Dendritic cell treated with granulocyte-macrophage colony-stimulating factor and Interleukin-4, amounts not matched to agents 40 ng/mL and 50 ng/mL, for 4 days (primary cell): ENCODE data around the gene C8G.

Source experiments
- H3K27ac Mint-ChIP-seq: one replicate; pipeline ENCODE4 v1.8.0; 2022; ENCODE audit warnings: mild to moderate bottlenecking, mixed read lengths
- H3K27me3 Mint-ChIP-seq: one replicate; pipeline ENCODE4 v1.8.0; 2022; ENCODE audit warnings: mild to moderate bottlenecking, mixed read lengths
- H3K36me3 Mint-ChIP-seq: one replicate; pipeline ENCODE4 v1.8.0; 2022; ENCODE audit warnings: low read depth, mixed read lengths
- H3K4me1 Mint-ChIP-seq: one replicate; pipeline ENCODE4 v1.8.0; 2022; ENCODE audit warnings: low read depth, mixed read lengths
- H3K4me3 Mint-ChIP-seq: one replicate; pipeline ENCODE4 v1.8.0; 2022; ENCODE audit warnings: mild to moderate bottlenecking, moderate library complexity, mixed read lengths
- H3K9me3 Mint-ChIP-seq: one replicate; pipeline ENCODE4 v1.8.0; 2022; ENCODE audit warnings: mixed read lengths
- intact Hi-C: fragments of 100-400 bp; cut with micrococcal nuclease; formaldehyde crosslinking; loops from one replicate; pipeline ENCODE4 v1.15.0; 2022

C8G gene

DNA sequence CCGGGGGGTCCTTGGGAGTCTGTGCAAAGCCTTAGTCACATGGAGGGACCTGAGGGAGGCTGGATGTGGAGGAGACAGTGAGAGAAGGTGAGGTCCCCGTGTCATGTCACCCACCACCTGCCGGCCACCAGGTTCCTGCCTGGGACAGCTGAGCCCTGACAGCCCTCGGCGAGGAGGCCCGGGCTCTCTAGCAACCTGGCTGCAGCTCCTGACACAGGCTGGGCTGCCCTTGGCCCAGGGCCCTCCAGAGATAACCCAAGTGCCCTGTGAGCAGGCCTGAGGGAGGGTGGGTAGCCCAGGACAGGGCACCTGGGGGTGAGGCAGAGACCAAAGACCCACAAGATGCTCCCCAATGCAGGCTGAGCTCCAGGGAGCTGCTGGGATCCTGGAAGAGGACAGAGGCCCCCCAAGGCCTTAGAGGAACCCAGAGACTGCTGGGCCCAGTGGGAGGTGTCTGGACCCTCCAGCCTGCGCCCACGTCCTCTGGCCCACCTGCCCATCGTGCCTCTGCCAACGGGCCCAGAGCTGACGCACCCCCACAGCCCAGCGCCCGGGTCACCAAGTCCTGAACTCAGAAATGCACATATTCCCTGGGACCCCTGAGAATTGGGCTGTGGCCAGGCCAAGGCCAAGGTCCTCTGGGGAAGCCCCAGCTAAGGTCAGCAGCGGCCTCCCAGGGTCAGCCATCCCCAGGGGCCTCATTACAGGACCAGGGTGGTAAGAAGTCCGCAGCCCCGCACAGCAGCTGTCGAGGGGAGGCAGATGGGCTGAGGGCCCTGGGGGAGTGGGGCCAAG is 23.5 kb downstream of the C8G start:
- Mint-ChIP-seq H3K27me3 (peaks cover 41% of the 10 kb centered on the region), H3K36me3 (no peaks in the 10 kb centered on the region), H3K27ac (no peak overlapping the region), H3K9me3 (no peaks in the 10 kb centered on the region), H3K4me1 (peaks cover 20% of the 10 kb centered on the region), H3K4me3 (no peak overlapping the region)
- intact Hi-C loops = no loop called here

DNA sequence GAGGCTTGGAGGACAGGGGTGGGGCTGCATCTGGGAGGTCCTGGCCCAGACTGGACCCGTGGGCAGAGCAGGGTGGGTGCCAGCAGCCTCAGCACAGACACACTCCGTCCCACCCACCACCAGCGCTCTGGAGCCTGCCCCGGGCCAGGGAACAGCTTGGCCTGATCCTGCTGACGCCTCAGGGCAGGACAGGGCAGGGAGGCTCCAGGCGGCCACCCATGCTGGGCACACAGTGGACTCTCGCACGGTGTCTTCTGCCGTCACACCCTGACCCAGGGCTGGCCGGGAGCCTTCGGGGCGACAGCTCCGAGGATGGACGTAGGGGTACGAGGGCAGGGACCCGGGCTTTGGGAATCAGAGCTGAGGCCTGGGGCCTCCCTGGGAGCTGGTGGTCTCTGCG is 24.1 kb downstream of the C8G start:
- Mint-ChIP-seq H3K36me3 (no peaks in the 10 kb centered on the region), H3K27ac (no peak overlapping the region), H3K27me3 (peaks cover 42% of the 10 kb centered on the region), H3K4me3 (no peak overlapping the region), H3K9me3 (no peaks in the 10 kb centered on the region), H3K4me1 (peaks cover 19% of the 10 kb centered on the region)
- intact Hi-C loops = no loop called here

GRCh38 chr9:136969774-136970173 is 24.7 kb downstream of the C8G start:
- H3K27me3 Mint-ChIP-seq = peaks cover 45% of the 10 kb centered on the region
- intact Hi-C loops = no loop called here
- no peak overlapping the region for H3K27ac Mint-ChIP-seq

DNA sequence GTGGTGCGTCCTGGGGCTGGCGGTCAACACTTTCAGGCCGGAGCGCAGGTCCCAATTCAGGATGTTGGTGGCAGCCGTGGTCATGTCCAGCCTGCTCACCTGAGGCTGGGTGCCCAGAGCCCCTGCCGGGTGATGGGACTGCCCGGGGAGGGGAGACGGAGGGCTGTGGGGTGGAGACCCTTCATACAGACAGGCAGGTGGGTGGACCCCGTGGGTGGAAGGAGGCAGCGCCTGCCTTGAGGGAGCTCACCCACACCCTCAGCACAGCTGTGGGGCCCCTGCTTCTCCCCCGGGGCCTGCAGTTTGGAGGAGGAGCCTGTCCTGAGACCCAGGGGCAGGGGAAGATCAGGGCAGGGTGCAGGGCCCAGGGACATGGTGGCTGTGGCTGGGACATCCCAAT is 25.3 kb downstream of the C8G start:
- Mint-ChIP-seq H3K9me3 (no peaks in the 10 kb centered on the region), H3K27me3 (peaks cover 48% of the 10 kb centered on the region), H3K27ac (no peak overlapping the region), H3K4me1 (peaks cover 21% of the 10 kb centered on the region), H3K36me3 (no peaks in the 10 kb centered on the region), H3K4me3 (no peak overlapping the region)
- intact Hi-C loops = no loop called here

More at GRCh38 chr9:136969774-136970173, 24.7 kb downstream of the C8G start:
- H3K9me3 Mint-ChIP-seq = no peaks in the 10 kb centered on the region
- no peak overlapping the region for H3K4me3 Mint-ChIP-seq
- peaks cover 16% of the 10 kb centered on the region for H3K4me1 Mint-ChIP-seq
- H3K36me3 Mint-ChIP-seq = no peaks in the 10 kb centered on the region

DNA sequence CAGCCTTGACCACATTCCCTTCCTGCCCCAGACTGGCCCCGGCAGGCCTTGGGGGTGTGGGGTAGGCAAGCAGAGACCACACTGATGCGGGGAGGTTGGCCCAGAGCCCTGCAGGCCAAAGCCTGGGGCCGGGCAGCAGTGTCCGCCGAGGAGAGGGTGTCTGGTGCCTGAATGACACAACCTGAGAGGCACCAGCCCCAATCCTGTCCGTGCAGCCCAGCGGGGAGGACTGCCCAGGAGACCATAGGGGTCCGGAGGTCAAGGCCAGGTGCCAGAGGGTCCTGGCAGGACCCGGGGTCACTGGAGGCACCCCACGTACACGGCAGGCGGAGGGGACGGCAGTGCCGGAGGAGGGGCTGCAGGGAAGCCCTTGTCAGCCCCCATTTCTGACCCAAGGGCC is 26.7 kb downstream of the C8G start:
- H3K4me3 Mint-ChIP-seq = no peak overlapping the region
- peaks cover 49% of the 10 kb centered on the region for H3K27me3 Mint-ChIP-seq
- no peaks in the 10 kb centered on the region for H3K36me3 Mint-ChIP-seq
- H3K9me3 Mint-ChIP-seq = no peaks in the 10 kb centered on the region
- H3K4me1 Mint-ChIP-seq = peaks cover 23% of the 10 kb centered on the region
- no peak overlapping the region for H3K27ac Mint-ChIP-seq
- intact Hi-C loops = no loop called here

- H3K9me3 Mint-ChIP-seq = no peaks in the 10 kb centered on the region
- H3K4me3 Mint-ChIP-seq = no peak overlapping the region
- no peak overlapping the region for H3K27ac Mint-ChIP-seq
- H3K36me3 Mint-ChIP-seq = no peaks in the 10 kb centered on the region
- intact Hi-C loops = no loop called here
- peaks cover 50% of the 10 kb centered on the region for H3K27me3 Mint-ChIP-seq
- H3K4me1 Mint-ChIP-seq = peaks cover 26% of the 10 kb centered on the region
Measured at GRCh38 chr9:136972335-136972734, 27.3 kb downstream of the C8G start.

GRCh38 chr9:136972743-136973142 is 27.7 kb downstream of the C8G start:
- no peak overlapping the region for H3K27ac Mint-ChIP-seq
- H3K9me3 Mint-ChIP-seq = no peaks in the 10 kb centered on the region
- H3K36me3 Mint-ChIP-seq = no peaks in the 10 kb centered on the region
- intact Hi-C loops = no loop called here
- peaks cover 30% of the 10 kb centered on the region for H3K4me1 Mint-ChIP-seq
- H3K27me3 Mint-ChIP-seq = peaks cover 54% of the 10 kb centered on the region
- no peak overlapping the region for H3K4me3 Mint-ChIP-seq

DNA sequence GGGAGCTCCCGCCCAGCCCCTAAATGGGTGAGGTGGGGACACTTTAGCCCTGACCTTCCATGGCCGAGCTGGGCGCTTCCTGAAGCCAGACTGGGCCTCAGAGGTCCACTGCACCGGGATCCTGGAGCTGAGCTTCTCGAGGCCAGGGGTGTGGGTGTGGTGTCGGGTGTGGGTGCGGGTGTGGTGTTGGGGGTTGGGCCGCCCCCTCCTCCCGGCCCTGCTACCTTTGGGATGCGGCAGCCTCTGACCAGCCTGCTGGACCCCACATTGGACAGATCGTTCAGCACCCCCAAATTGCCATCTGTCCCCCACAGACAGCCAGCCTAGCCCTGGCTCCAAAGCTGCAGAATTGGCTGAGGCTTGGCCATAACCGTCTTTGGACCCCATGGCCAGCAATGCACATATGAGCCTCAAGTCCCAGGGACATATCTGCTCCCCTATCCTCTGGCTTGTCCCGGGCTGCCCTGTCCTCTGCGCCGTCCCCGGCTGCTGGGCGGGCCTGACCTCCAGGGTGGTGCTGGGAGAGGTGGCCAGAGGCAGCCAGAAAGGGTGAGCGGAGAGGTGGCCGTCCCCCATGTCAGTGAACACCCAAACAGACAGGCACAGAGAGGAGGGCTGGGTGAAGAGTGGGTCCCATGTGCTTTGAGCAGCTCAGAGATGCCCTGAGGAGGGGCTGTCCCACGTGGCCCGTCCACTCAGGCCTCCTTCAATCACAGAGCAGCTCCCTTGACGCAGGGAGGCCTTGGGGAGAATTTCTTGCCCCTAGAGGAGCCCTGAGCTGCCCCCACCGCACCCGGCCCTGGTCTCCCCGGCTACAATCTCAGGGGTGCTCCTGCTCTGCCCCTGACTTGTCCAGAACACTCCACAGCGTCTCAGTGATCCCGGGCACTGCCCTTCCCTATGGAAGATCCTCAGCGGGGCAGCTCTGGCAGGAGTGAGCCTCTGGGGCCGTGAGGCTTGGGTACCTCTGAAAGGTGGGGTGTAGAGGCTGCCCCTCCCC is 28.9 kb downstream of the C8G start:
- no peak overlapping the region for H3K4me3 Mint-ChIP-seq
- intact Hi-C loops = no loop called here
- peaks cover 54% of the 10 kb centered on the region for H3K27me3 Mint-ChIP-seq
- H3K9me3 Mint-ChIP-seq = no peaks in the 10 kb centered on the region
- H3K36me3 Mint-ChIP-seq = no peaks in the 10 kb centered on the region
- peaks cover 31% of the 10 kb centered on the region for H3K4me1 Mint-ChIP-seq
- peak overlapping the region; percentile 42 for H3K27ac Mint-ChIP-seq

DNA sequence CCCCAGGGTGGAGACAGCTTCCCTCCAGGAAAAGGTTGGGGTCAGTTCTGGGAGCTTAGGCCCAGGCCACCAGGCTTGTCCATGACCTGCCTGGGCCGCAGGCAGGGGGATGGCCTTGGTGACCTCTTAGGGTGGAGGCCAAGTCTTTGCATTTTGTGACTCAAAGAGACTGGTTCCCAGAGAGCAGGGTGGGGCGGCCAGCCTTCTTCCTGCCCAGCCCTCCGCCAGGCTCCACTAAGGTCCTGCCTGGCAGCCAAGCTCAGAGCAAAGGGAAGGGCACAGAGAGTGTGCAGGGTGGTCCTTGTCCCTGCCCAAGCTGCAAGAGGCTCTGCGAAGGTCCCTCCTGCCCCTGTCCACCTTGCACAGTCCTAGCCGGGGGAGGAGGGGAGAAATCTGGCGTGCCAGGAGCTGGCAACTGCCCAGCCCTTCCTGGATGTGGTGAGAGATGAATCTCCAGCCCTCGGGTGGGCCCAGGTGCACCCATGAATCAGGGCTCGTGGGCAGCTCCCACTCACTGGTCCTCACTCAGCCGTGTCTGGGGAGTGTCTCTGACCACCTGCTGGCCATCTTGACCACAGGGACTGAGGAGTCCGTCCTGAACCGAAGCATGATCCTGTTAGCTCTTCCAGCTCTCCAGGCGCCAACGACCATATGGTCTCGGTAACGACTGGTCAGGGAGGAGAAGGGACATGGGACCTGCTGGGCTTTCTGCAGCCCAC is 29.9 kb downstream of the C8G start:
- Mint-ChIP-seq H3K4me3 (peak overlapping the region; percentile 14), H3K9me3 (no peaks in the 10 kb centered on the region), H3K27me3 (peaks cover 57% of the 10 kb centered on the region), H3K4me1 (peaks cover 31% of the 10 kb centered on the region), H3K36me3 (no peaks in the 10 kb centered on the region), H3K27ac (peak overlapping the region; percentile 61)
- intact Hi-C loops = no loop called here

GRCh38 chr9:136975644-136976043 is 30.6 kb downstream of the C8G start:
- H3K9me3 Mint-ChIP-seq = no peaks in the 10 kb centered on the region
- intact Hi-C loops = no loop called here

GRCh38 chr9:136977223-136977622 is 32.2 kb downstream of the C8G start, which contains the start of gene PTGDS:
TSS of gene PTGDS (plus strand) at chr9:136977504. CDS start at chr9:136977579, 75 bp downstream.
- intact Hi-C loops = no loop called here
- Mint-ChIP-seq H3K27ac (peak within 1 kb of the TSS; percentile 29), H3K4me3 (peak within 1 kb of the TSS; percentile 39), H3K27me3 (peaks cover 58% of the 10 kb centered on the region), H3K4me1 (peaks cover 31% of the 10 kb centered on the region), H3K36me3 (no peaks in the 10 kb centered on the region), H3K9me3 (no peaks in the 10 kb centered on the region)

More at GRCh38 chr9:136975644-136976043, 30.6 kb downstream of the C8G start:
- peaks cover 53% of the 10 kb centered on the region for H3K27me3 Mint-ChIP-seq
- H3K27ac Mint-ChIP-seq = peak overlapping the region; percentile 61
- no peak overlapping the region for H3K4me3 Mint-ChIP-seq
- H3K4me1 Mint-ChIP-seq = peaks cover 31% of the 10 kb centered on the region
- no peaks in the 10 kb centered on the region for H3K36me3 Mint-ChIP-seq

- peak overlapping the region; percentile 39 for H3K4me3 Mint-ChIP-seq
- peaks cover 31% of the 10 kb centered on the region for H3K4me1 Mint-ChIP-seq
- H3K27me3 Mint-ChIP-seq = peaks cover 63% of the 10 kb centered on the region
- intact Hi-C loops = loop anchor here (1.0 kb wide), 1 partner anchor 15 kb away; the partner anchor contains the start of gene PAXX
- no peaks in the 10 kb centered on the region for H3K9me3 Mint-ChIP-seq
- no peak overlapping the region for H3K27ac Mint-ChIP-seq
- H3K36me3 Mint-ChIP-seq = no peaks in the 10 kb centered on the region
Measured at GRCh38 chr9:136977649-136978072, 32.6 kb downstream of the C8G start.

DNA sequence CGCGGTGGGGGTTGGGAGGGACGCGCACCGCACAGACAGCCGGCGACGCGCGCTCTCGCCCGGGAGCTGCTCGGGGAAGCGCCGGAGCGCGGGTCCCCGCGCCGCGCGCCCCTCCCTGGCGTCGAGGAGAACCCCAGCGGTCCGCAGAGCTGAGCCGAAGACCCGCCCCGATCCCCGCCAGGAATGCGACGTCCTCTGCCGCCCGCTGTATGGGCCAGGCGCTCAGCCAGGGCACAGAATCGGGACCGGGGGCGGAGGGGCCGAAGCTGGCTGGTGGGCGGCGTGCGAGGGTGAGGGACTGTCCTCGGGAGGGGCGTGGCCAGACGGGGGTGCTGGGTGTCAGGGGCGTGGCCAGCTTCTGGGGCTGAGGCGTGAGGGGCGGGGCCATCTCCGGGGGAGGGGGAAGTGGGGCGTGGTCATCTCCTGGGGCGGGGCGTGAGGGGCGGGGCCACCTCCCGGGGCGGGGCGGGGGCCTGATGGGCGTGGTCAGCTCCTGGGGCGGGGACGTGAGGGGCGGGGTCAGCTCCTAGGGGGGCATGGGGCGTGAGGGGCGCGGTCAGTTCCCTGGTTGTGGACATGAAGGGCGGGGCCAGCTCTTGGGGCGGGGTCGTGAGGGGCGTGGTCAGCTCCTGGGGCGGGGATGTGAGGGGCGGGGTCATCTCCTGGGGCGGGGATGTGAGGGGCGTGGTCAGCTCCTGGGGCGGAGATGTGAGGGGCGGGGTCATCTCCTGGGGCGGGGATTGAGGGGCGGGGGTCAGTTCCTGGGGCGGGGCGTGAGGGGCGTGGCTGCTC is 33.2 kb downstream of the C8G start:
- Mint-ChIP-seq H3K4me3 (peak overlapping the region; percentile 23), H3K36me3 (no peaks in the 10 kb centered on the region), H3K4me1 (peaks cover 31% of the 10 kb centered on the region), H3K27me3 (peaks cover 69% of the 10 kb centered on the region), H3K27ac (no peak overlapping the region), H3K9me3 (no peaks in the 10 kb centered on the region)
- intact Hi-C loops = loop anchor here (1.0 kb wide), 1 partner anchor 14 kb away; the partner anchor contains the start of gene PAXX
